GM23338 (cell line): ENCODE data around the gene GAREM1. TPM values are rescaled to one million over a fixed set of nuclear protein-coding genes. Genes with fewer than 3 reads are reported as not detected.

Experiments used
- ATAC-seq: fragments of 200-7000 bp; cut with Tn5 transposase; 3 replicates; pipeline ENCODE4 v1.9.1; 2020
- DNase-seq: peaks from one replicate; pipeline ENCODE4 v3.0.0-alpha.2; 2015; ENCODE audit warnings: low spot score
- H2AFZ ChIP-seq: fragments of 200-600 bp; sonication (generic); 2 replicates; pipeline ENCODE4 v1.8.0; 2016; ENCODE audit warnings: antibody characterized with exemption, mild to moderate bottlenecking, moderate library complexity
- H3F3A ChIP-seq: fragments of 200-600 bp; sonication (generic); replicated peaks from 2 replicates; pipeline ENCODE4 v1.8.0; 2017; ENCODE audit warnings: antibody characterized with exemption, mixed run types, low read depth
- H3K27ac ChIP-seq: fragments of 200-600 bp; sonication (generic); 2 replicates; pipeline ENCODE4 v1.6.1; 2016; ENCODE audit warnings: low read depth
- H3K27me3 ChIP-seq: fragments of 200-600 bp; sonication (generic); 2 replicates; pipeline ENCODE4 v1.8.0; 2016; ENCODE audit warnings: mild to moderate bottlenecking, mixed run types, moderate library complexity; ENCODE audit not compliant: insufficient read depth
- H3K36me3 ChIP-seq: fragments of 200-600 bp; sonication (generic); 2 replicates; pipeline ENCODE4 v1.8.0; 2016; ENCODE audit warnings: mild to moderate bottlenecking; ENCODE audit not compliant: insufficient read depth
- H3K4me1 ChIP-seq: fragments of 200-600 bp; sonication (generic); 2 replicates; pipeline ENCODE4 v1.8.0; 2016; ENCODE audit warnings: mild to moderate bottlenecking, moderate library complexity; ENCODE audit not compliant: insufficient read depth
- H3K4me2 ChIP-seq: fragments of 200-600 bp; sonication (generic); 2 replicates; pipeline ENCODE4 v1.7.1; 2017; ENCODE audit warnings: mixed run types
- H3K4me3 ChIP-seq: fragments of 200-600 bp; sonication (generic); 2 replicates; pipeline ENCODE4 v1.6.1; 2016; ENCODE audit warnings: mixed run types
- H3K79me2 ChIP-seq: fragments of 200-600 bp; sonication (generic); replicated peaks from 2 replicates; pipeline ENCODE4 v1.8.0; 2017; ENCODE audit warnings: mild to moderate bottlenecking; ENCODE audit not compliant: insufficient read depth
- H3K9me2 ChIP-seq: fragments of 200-600 bp; sonication (generic); 2 replicates; pipeline ENCODE4 v1.8.0; 2017; ENCODE audit not compliant: insufficient read depth
- H4K20me1 ChIP-seq: fragments of 200-600 bp; sonication (generic); replicated peaks from 2 replicates; pipeline ENCODE4 v1.8.0; 2017; ENCODE audit warnings: mild to moderate bottlenecking; ENCODE audit not compliant: insufficient read depth
- H3K27ac Mint-ChIP-seq: 2 replicates; pipeline ENCODE4 v1.8.0; 2020; ENCODE audit warnings: inconsistent platforms, mild to moderate bottlenecking, moderate library complexity, mixed read lengths
- H3K27me3 Mint-ChIP-seq: 3 replicates; pipeline ENCODE4 v1.8.0; 2022; ENCODE audit warnings: low read depth, mild to moderate bottlenecking, moderate library complexity, mixed read lengths, inconsistent platforms; ENCODE audit not compliant: insufficient read depth, poor library complexity
- H3K36me3 Mint-ChIP-seq: 3 replicates; pipeline ENCODE4 v1.8.0; 2021; ENCODE audit warnings: low read depth, mild to moderate bottlenecking, inconsistent platforms, moderate library complexity, mixed read lengths
- H3K4me1 Mint-ChIP-seq: 3 replicates; pipeline ENCODE4 v1.8.0; 2020; ENCODE audit warnings: mild to moderate bottlenecking, inconsistent platforms, mixed read lengths
- H3K4me3 Mint-ChIP-seq: 3 replicates; pipeline ENCODE4 v1.8.0; 2021; ENCODE audit warnings: moderate library complexity, mild to moderate bottlenecking, inconsistent platforms, mixed read lengths
- H3K9me3 Mint-ChIP-seq: 3 replicates; pipeline ENCODE4 v1.8.0; 2020; ENCODE audit warnings: moderate library complexity, mild to moderate bottlenecking, inconsistent platforms, mixed read lengths
- EZH2 ChIP-seq: fragments of 200-600 bp; sonication (generic); IDR thresholded peaks from one replicate; pipeline ENCODE4 v1.8.0; 2017; ENCODE audit warnings: antibody characterized with exemption, mild to moderate bottlenecking, low read depth; ENCODE audit not compliant: unreplicated experiment
- EZH2phosphoT487 ChIP-seq: fragments of 200-600 bp; sonication (generic); IDR thresholded peaks from one replicate; pipeline ENCODE4 v1.8.1; 2018; ENCODE audit warnings: antibody characterized with exemption; ENCODE audit not compliant: unreplicated experiment
- JUNB ChIP-seq: IDR thresholded peaks from one replicate; pipeline ENCODE4 v1.6.1; 2016; ENCODE audit warnings: antibody characterized with exemption; ENCODE audit not compliant: unreplicated experiment
- NANOG ChIP-seq: IDR thresholded peaks from 2 replicates; pipeline ENCODE4 v1.6.1; 2016; ENCODE audit warnings: antibody characterized with exemption, borderline replicate concordance
- POLR2AphosphoS5 ChIP-seq: IDR thresholded peaks from 2 replicates; pipeline ENCODE4 v1.6.1; 2016; ENCODE audit warnings: antibody characterized with exemption, low read depth
- STAT1 ChIP-seq: IDR thresholded peaks from one replicate; pipeline ENCODE4 v1.6.1; 2016; ENCODE audit warnings: antibody characterized with exemption; ENCODE audit not compliant: unreplicated experiment
- ZNF114 ChIP-seq: fragments of 250-450 bp; sonication (Bioruptor Pico); IDR thresholded peaks from 2 replicates; pipeline ENCODE4 v1.5.0; 2020; ENCODE audit warnings: mild to moderate bottlenecking, moderate library complexity
- ZNF331 ChIP-seq: fragments of 250-450 bp; sonication (Bioruptor Pico); IDR thresholded peaks from 2 replicates; pipeline ENCODE4 v1.5.0; 2020; ENCODE audit warnings: low read depth, mild to moderate bottlenecking, moderate library complexity
- polyA plus RNA-seq: library from polyadenylated mRNA; unstranded; fragments of >200 nt; fragmentation: Nextera tagmentation; extraction: Ambion mirVana; gene quantifications from 2 replicates; pipeline ENCODE4 v1.2.1, GENCODE V29; 2016
- total RNA-seq: library from RNA; depleted of rRNA; stranded (reverse); fragments of >200 nt; shearing (Covaris generic); gene quantifications from 2 replicates; pipeline ENCODE4 v1.2.3, GENCODE V29; 2014
- TF ChIP-seq, protein P1 (sequence below): IDR thresholded peaks from one replicate; pipeline ENCODE4 v1.6.1; 2018; ENCODE audit warnings: antibody characterized with exemption; ENCODE audit not compliant: unreplicated experiment
- TF ChIP-seq, protein P2 (sequence below): IDR thresholded peaks from 2 replicates; pipeline ENCODE4 v1.6.1; 2016; ENCODE audit warnings: antibody characterized with exemption

GAREM1 gene
- total and polyA plus RNA-seq, 2 experiments from 2014 or later = 2.7 to 6.0 TPM

DNA sequence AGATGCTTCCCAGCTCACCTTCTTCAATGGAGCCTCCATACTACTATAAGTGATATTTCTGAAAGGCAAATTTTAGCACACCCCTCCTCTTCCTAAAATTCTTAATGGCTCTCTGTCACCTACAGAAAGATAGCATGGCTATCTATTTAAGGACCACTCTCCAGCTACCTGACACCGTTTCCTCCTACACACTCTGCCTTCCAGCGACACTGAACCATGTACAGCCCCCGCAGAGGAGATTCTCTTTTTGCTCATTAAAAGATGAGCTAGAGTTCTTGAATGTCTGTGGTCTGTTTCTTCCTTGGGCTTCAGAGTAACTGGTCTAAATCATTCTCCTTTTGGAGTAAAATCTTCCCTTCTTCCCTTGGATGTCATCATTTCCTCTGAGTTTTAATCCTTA, 38.4 kb upstream of the GAREM1 start:
- no peak for TF ChIP-seq JUNB
- no peak for TF ChIP-seq STAT1
- TF ChIP-seq NANOG = no peak
- no peak for ATAC-seq

DNA sequence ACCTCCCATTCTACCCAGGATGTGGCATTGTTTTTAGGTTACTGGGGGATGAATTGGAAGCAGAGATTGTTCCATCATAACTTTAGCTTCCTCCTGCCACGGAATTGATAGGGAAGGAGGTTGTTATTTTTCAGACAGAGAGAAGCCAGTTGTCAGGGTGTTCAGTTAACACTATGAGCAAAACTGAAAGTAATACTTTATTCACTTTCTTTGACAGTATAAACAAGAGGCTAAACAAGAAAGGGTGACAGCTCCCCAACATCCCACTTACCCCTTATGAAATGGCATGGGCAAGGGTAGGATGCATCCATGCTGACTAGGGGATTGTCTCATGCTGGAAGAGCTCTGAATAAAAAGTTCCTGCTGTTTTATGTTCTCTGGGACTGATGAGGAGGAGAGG, 36.4 kb upstream of the GAREM1 start:
- Histone ChIP-seq H3K79me2 (no peaks in the 10 kb centered on the region), H3K36me3 (no peaks in the 10 kb centered on the region), H3K4me1 (no peaks in the 10 kb centered on the region), H3K9me2 (peaks cover 9% of the 10 kb centered on the region), H4K20me1 (no peaks in the 10 kb centered on the region), H3F3A (no peaks in the 10 kb centered on the region), H3K4me2 (no peak overlapping the region), H2AFZ (no peak overlapping the region), H3K4me3 (no peak overlapping the region), H3K27me3 (no peaks in the 10 kb centered on the region), H3K27ac (no peak overlapping the region)
- Mint-ChIP-seq H3K9me3 (peaks cover 1% of the 10 kb centered on the region; the same call in 1 of the 3 replicates), H3K4me3 (no peak overlapping the region), H3K27me3 (peaks cover 2% of the 10 kb centered on the region), H3K36me3 (no peaks in the 10 kb centered on the region), H3K27ac (no peak overlapping the region), H3K4me1 (no peaks in the 10 kb centered on the region)
- TF ChIP-seq NANOG (no peak), JUNB (no peak), STAT1 (no peak)
- TF ChIP-seq, protein P1, sequence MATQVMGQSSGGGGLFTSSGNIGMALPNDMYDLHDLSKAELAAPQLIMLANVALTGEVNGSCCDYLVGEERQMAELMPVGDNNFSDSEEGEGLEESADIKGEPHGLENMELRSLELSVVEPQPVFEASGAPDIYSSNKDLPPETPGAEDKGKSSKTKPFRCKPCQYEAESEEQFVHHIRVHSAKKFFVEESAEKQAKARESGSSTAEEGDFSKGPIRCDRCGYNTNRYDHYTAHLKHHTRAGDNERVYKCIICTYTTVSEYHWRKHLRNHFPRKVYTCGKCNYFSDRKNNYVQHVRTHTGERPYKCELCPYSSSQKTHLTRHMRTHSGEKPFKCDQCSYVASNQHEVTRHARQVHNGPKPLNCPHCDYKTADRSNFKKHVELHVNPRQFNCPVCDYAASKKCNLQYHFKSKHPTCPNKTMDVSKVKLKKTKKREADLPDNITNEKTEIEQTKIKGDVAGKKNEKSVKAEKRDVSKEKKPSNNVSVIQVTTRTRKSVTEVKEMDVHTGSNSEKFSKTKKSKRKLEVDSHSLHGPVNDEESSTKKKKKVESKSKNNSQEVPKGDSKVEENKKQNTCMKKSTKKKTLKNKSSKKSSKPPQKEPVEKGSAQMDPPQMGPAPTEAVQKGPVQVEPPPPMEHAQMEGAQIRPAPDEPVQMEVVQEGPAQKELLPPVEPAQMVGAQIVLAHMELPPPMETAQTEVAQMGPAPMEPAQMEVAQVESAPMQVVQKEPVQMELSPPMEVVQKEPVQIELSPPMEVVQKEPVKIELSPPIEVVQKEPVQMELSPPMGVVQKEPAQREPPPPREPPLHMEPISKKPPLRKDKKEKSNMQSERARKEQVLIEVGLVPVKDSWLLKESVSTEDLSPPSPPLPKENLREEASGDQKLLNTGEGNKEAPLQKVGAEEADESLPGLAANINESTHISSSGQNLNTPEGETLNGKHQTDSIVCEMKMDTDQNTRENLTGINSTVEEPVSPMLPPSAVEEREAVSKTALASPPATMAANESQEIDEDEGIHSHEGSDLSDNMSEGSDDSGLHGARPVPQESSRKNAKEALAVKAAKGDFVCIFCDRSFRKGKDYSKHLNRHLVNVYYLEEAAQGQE = no peak
- no peak for ATAC-seq
- no peak for DNase-seq

More for the DNA sequence above, 38.4 kb upstream of the GAREM1 start:
- no peak overlapping the region for H3K4me2 ChIP-seq
- no peak overlapping the region for H2AFZ ChIP-seq
- Mint-ChIP-seq H3K9me3 (no peaks in the 10 kb centered on the region), H3K4me1 (no peaks in the 10 kb centered on the region), H3K36me3 (no peaks in the 10 kb centered on the region), H3K4me3 (no peak overlapping the region), H3K27ac (no peak overlapping the region), H3K27me3 (peaks cover 2% of the 10 kb centered on the region)
- no peak overlapping the region for H3K27ac ChIP-seq
- DNase-seq = no peak
- no peaks in the 10 kb centered on the region for H3K36me3 ChIP-seq
- peaks cover 3% of the 10 kb centered on the region for H3K9me2 ChIP-seq
- H3F3A ChIP-seq = no peaks in the 10 kb centered on the region
- H3K79me2 ChIP-seq = no peaks in the 10 kb centered on the region
- H3K27me3 ChIP-seq = no peaks in the 10 kb centered on the region
- H3K4me1 ChIP-seq = no peaks in the 10 kb centered on the region
- no peaks in the 10 kb centered on the region for H4K20me1 ChIP-seq
- no peak overlapping the region for H3K4me3 ChIP-seq

DNA sequence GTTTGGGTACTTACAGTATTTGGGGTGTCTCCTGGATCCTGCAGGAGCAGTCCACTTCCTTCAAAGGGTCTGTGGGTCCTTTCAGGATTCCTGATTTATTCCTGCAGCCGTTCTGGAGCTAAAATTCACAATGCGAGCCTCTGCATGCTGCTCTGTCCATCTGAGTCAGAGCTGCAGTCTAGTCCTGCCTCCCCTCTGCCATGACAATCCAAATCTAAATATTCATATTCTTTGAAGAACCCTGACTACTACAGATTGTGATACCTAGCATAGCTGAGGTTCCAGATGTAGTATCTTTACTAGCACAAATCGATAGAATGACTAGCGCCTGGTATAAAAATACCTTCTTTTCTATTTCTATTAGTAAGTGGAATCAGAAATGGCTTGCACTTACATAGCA, 31.3 kb upstream of the GAREM1 start:
- no peaks in the 10 kb centered on the region for H3K27me3 ChIP-seq
- H3K36me3 Mint-ChIP-seq = no peaks in the 10 kb centered on the region; the same call in 2 of the 3 replicates
- ATAC-seq (no peak), DNase-seq (no peak)
- no peaks in the 10 kb centered on the region for H3K79me2 ChIP-seq
- H3K27me3 Mint-ChIP-seq = peaks cover 7% of the 10 kb centered on the region
- H3F3A ChIP-seq = no peaks in the 10 kb centered on the region
- peaks cover 9% of the 10 kb centered on the region; the same call in 1 of the 2 replicates for H3K9me2 ChIP-seq
- no peak overlapping the region for H3K27ac Mint-ChIP-seq
- no peak overlapping the region for H3K4me2 ChIP-seq
- H3K4me1 ChIP-seq = no peaks in the 10 kb centered on the region
- no peak overlapping the region for H3K4me3 ChIP-seq
- H3K36me3 ChIP-seq = no peaks in the 10 kb centered on the region
- H3K4me1 Mint-ChIP-seq = peaks cover 3% of the 10 kb centered on the region
- no peak overlapping the region for H2AFZ ChIP-seq
- H4K20me1 ChIP-seq = no peaks in the 10 kb centered on the region
- peaks cover 13% of the 10 kb centered on the region for H3K9me3 Mint-ChIP-seq
- no peak overlapping the region for H3K27ac ChIP-seq
- H3K4me3 Mint-ChIP-seq = no peak overlapping the region
- no peak for TF ChIP-seq JUNB
- TF ChIP-seq ZNF114 (CRISPR knock-in tag) = no peak
- TF ChIP-seq ZNF331 (CRISPR knock-in tag) = no peak
- TF ChIP-seq POLR2AphosphoS5 = no peak
- TF ChIP-seq, protein P1 = no peak
- TF ChIP-seq, protein P2, sequence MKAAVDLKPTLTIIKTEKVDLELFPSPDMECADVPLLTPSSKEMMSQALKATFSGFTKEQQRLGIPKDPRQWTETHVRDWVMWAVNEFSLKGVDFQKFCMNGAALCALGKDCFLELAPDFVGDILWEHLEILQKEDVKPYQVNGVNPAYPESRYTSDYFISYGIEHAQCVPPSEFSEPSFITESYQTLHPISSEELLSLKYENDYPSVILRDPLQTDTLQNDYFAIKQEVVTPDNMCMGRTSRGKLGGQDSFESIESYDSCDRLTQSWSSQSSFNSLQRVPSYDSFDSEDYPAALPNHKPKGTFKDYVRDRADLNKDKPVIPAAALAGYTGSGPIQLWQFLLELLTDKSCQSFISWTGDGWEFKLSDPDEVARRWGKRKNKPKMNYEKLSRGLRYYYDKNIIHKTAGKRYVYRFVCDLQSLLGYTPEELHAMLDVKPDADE = no peak
- TF ChIP-seq EZH2 = no peak
- no peak for TF ChIP-seq NANOG
- TF ChIP-seq EZH2phosphoT487 = no peak
